CD4-positive, alpha-beta T cell treated with Interleukin-17A for 1 hour (primary cell): ENCODE data around the gene OR10A3.

Source experiments
- DNase-seq: peaks from one replicate; pipeline ENCODE4 v3.0.0-alpha.2; 2020

The OR10A3 gene

GRCh38 chr11:7890417-7891172 lies 50.9 kb downstream of the OR10A3 start:
- no peak for DNase-seq

GRCh38 chr11:7889985-7890384 lies 51.5 kb downstream of the OR10A3 start:
- no peak for DNase-seq
